Duodenal mucosa (tissue), 2 donors: ENCODE measurements around the gene MARCHF3.

Source experiments
- H3K27ac ChIP-seq: one replicate; pipeline ENCODE4 v1.7.0; 2013; ENCODE audit warnings: low read depth, low read length
- H3K27me3 ChIP-seq, 2 donors: one replicate each; pipeline ENCODE4 v1.7.0; 2013; ENCODE audit warnings: low read length in 2 of 2, control low read depth in 1 of 2; ENCODE audit not compliant: insufficient read depth in 2 of 2, control insufficient read depth in 1 of 2
- H3K36me3 ChIP-seq, 2 donors: one replicate each; pipeline ENCODE4 v1.7.0; 2013; ENCODE audit warnings: low read length in 2 of 2, control low read depth in 1 of 2; ENCODE audit not compliant: insufficient read depth in 2 of 2, control insufficient read depth in 1 of 2
- H3K4me1 ChIP-seq, 2 donors: one replicate each; pipeline ENCODE4 v1.7.0; 2013; ENCODE audit warnings: low read length in 2 of 2, control low read depth in 1 of 2; ENCODE audit not compliant: insufficient read depth in 2 of 2, control insufficient read depth in 1 of 2
- H3K4me3 ChIP-seq, 2 donors: one replicate each; pipeline ENCODE4 v1.7.0; 2013; ENCODE audit warnings: low read length in 2 of 2, low read depth in 1 of 2
- H3K9ac ChIP-seq, 2 donors: one replicate each; pipeline ENCODE4 v1.7.0; 2013; ENCODE audit warnings: low read length in 2 of 2, low read depth in 1 of 2
- H3K9me3 ChIP-seq, 2 donors: one replicate each; pipeline ENCODE4 v1.7.0; 2013; ENCODE audit warnings: low read length in 2 of 2, control low read depth in 1 of 2; ENCODE audit not compliant: control insufficient read depth in 1 of 2

Gene MARCHF3

GRCh38 chr5:127051591-127051990 is 21.2 kb upstream of the MARCHF3 start:
- no peak overlapping the region for H3K9ac ChIP-seq
- H3K9me3 ChIP-seq, result no peaks in the 10 kb centered on the region
- no peak overlapping the region for H3K4me3 ChIP-seq
- no peaks in the 10 kb centered on the region for H3K27me3 ChIP-seq
- H3K36me3 ChIP-seq, result peaks cover 2 to 9% of the 10 kb centered on the region in 2 donors
- no peak overlapping the region for H3K27ac ChIP-seq
- H3K4me1 ChIP-seq, result no peaks in the 10 kb centered on the region

DNA sequence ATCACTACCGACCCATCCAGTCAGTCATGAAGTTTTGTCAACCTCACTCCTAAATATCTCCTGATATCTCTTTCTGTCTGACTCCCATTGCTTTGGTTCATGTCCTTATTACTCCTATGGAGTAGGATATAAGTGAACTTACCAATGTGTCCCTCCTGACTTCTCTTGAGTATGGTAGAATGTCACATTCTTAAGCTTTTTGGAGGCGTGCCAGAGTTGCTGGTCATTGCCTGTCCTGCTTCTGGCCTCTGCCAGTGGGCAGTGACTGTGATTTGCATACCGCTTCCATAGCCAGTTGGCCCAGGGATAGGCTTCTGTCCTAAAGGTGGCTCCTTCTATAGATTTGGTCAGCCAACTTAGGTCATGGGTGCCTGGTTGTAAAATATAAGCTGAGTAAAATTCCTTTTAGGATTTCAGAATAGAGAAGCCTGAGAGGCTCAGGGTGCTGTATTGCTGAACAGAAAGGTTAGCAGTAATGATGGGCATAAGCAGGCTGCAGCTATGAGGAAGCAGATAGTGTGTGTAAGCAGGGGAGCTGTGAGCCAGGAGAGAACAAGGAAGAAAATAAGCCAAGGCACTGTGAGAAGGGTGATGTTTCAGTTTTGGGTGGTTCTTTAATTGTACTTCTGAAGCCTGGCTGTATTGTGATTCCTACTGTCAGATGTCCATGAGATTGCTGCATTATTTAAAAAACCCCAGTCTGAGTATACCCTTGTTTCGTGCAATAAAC is 16.1 kb upstream of the MARCHF3 start:
- no peak overlapping the region for H3K4me3 ChIP-seq

DNA sequence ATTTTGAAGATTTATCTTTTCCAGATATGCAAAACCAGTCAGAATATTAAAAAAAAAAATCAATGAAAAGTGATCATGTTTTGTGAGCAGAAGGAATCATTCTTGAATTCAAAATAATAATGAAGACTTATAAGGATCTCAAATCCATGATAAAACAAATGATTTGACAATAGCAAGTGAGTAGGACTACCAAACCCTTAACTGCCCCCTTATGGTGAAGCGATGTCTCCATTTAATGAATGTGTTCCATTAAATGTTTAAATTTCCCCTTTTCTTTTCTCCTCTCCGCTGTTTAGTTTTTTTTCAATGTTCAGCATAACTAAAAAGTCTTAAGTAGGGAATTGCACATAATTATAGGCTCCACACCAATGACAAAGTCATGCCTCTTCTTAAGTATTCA is 12.2 kb upstream of the MARCHF3 start:
- no peak overlapping the region for H3K4me3 ChIP-seq
- H3K9ac ChIP-seq, result no peak overlapping the region
- H3K27ac ChIP-seq, result no peak overlapping the region
- peaks cover 5 to 6% of the 10 kb centered on the region in 2 donors for H3K36me3 ChIP-seq
- no peaks in the 10 kb centered on the region for H3K9me3 ChIP-seq
- H3K27me3 ChIP-seq, result no peaks in the 10 kb centered on the region
- H3K4me1 ChIP-seq, result peaks cover 23 to 25% of the 10 kb centered on the region in 2 donors

More for the DNA sequence above, 16.1 kb upstream of the MARCHF3 start:
- H3K27me3 ChIP-seq, result no peaks in the 10 kb centered on the region
- peaks cover 5 to 8% of the 10 kb centered on the region in 2 donors for H3K36me3 ChIP-seq
- no peaks in the 10 kb centered on the region for H3K9me3 ChIP-seq
- H3K4me1 ChIP-seq, result peaks cover under 1 to 1% of the 10 kb centered on the region in 2 donors
- H3K27ac ChIP-seq, result no peak overlapping the region
- no peak overlapping the region for H3K9ac ChIP-seq

GRCh38 chr5:127041571-127041970 is 11.2 kb upstream of the MARCHF3 start:
- H3K4me1 ChIP-seq, result peaks cover 23 to 25% of the 10 kb centered on the region in 2 donors
- peak overlapping the region; percentile 48 to 54 for H3K4me3 ChIP-seq
- H3K9ac ChIP-seq, result peak overlapping the region; percentile 41 to 68
- H3K27me3 ChIP-seq, result no peaks in the 10 kb centered on the region
- peak overlapping the region; percentile 82 for H3K27ac ChIP-seq
- H3K36me3 ChIP-seq, result peaks cover 4 to 5% of the 10 kb centered on the region in 2 donors
- no peaks in the 10 kb centered on the region for H3K9me3 ChIP-seq

DNA sequence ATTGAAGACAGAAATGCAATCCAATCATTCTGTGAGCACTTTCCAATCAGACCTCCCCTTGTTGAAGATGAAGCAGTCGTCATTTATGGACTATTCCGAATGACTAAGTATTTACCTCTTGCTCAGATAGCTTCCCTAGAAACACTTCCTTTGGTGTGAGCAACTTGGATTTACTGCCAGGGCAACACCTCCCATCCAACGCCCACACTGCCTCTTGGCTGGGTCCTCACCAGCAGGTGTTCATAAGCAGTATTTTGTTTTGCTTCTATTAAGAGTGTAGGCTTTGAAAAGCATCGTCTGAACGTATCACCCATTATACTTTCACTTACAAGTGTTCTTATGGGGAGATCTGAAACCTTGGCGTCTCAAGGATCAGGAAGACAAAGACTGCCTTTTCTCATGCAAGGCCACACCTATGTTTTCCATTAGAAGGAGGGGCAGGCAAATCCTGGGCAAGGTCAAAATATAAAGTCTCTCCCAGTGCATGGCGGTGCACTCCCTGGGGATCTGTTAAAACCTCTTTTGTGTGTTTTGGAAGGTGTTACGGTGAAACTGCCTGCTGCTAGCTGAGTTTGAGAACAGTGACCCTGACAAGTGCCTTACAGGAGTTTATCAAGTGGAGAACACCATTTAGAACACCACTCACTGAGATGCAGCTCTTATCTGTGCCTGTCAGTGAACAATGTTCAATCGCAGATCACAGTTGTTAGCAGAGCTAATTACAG is 10.6 kb upstream of the MARCHF3 start:
- Histone ChIP-seq H3K27ac (peak overlapping the region; percentile 82), H3K9ac (peak overlapping the region; percentile 41 to 68)

DNA sequence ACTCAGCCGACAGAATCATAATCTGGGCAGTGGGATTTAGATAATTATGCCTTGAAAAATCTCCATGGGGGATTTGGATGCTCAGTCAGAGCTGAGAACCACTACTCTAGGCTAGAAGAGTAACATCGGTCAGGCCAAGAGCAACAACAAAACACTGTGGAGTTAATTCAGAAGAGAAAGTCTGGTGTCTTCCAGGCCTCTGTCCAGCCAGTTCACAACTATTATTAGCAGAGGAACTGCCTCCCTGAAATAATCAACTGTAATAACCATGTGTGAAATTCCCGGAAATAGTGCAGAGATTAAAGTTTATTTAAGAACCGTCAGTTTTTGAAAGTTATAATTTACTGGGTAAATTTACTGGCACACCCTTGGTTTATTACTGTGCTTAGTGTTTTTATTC is 8.2 kb upstream of the MARCHF3 start:
- Histone ChIP-seq H3K9ac (no peak overlapping the region), H3K27ac (no peak overlapping the region)

More for the DNA sequence above, 10.6 kb upstream of the MARCHF3 start:
- Histone ChIP-seq H3K4me1 (peaks cover 23 to 25% of the 10 kb centered on the region in 2 donors), H3K9me3 (no peaks in the 10 kb centered on the region), H3K27me3 (no peaks in the 10 kb centered on the region), H3K4me3 (peak overlapping the region; percentile 48 to 54), H3K36me3 (no peaks in the 10 kb centered on the region)

DNA sequence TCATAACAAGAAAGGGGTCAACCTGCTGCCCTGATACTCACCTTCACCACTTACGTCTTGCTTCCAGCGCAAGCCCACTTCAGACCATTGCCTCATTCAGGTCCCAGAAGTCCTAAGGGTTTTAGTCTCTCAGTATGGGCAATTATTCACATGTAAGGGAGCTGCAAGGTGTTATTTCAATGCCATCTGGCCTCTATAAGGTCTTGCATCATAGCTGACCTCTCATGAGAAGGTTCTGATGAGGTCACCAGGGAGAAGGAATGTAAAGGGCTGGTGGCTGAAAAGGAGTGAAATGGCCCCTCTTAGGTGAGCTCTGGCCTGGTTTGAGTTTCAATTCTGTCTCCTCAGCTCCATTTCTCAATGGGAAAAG is 1.5 kb upstream of the MARCHF3 start:
- H3K36me3 ChIP-seq, result no peaks in the 10 kb centered on the region
- H3K4me3 ChIP-seq, result peak overlapping the region in 1 of 2 donors; percentile 90
- H3K9me3 ChIP-seq, result no peaks in the 10 kb centered on the region
- H3K27me3 ChIP-seq, result peaks cover 0 to 5% of the 10 kb centered on the region in 2 donors
- no peak overlapping the region for H3K9ac ChIP-seq
- H3K27ac ChIP-seq, result no peak overlapping the region
- H3K4me1 ChIP-seq, result peaks cover 7 to 25% of the 10 kb centered on the region in 2 donors

More for the DNA sequence above, 8.2 kb upstream of the MARCHF3 start:
- H3K36me3 ChIP-seq, result no peaks in the 10 kb centered on the region
- peaks cover 23 to 25% of the 10 kb centered on the region in 2 donors for H3K4me1 ChIP-seq
- no peaks in the 10 kb centered on the region for H3K27me3 ChIP-seq
- H3K4me3 ChIP-seq, result no peak overlapping the region
- no peaks in the 10 kb centered on the region for H3K9me3 ChIP-seq

- Histone ChIP-seq H3K9ac (peak overlapping the region; percentile 70 to 83), H3K36me3 (no peaks in the 10 kb centered on the region), H3K27ac (no peak overlapping the region), H3K9me3 (no peaks in the 10 kb centered on the region), H3K4me1 (peaks cover 7 to 25% of the 10 kb centered on the region in 2 donors), H3K4me3 (peak overlapping the region; percentile 86 to 90), H3K27me3 (peaks cover 0 to 5% of the 10 kb centered on the region in 2 donors)
Measured at GRCh38 chr5:127031147-127031862, 947 bp upstream of the MARCHF3 start.

- H3K4me1 ChIP-seq, result peaks cover 10 to 25% of the 10 kb centered on the region in 2 donors
- H3K9me3 ChIP-seq, result no peaks in the 10 kb centered on the region
- H3K36me3 ChIP-seq, result no peaks in the 10 kb centered on the region
- H3K4me3 ChIP-seq, result peak overlapping the region; percentile 86 to 90
- peak overlapping the region; percentile 83 to 91 for H3K9ac ChIP-seq
- H3K27ac ChIP-seq, result peak overlapping the region; percentile 93
- H3K27me3 ChIP-seq, result peaks cover 0 to 5% of the 10 kb centered on the region in 2 donors
Measured at GRCh38 chr5:127029581-127030258, 638 bp downstream of the MARCHF3 start.
